Neuronal stem cell (in vitro differentiated cells): ENCODE results near the gene DIAPH2.

ENCODE experiments used
- DNase-seq: peaks from one replicate; pipeline ENCODE4 v3.0.0-alpha.2; 2013; ENCODE audit warnings: low spot score
- H2AFZ ChIP-seq: one replicate; pipeline ENCODE4 v1.6.1; 2013; ENCODE audit warnings: mild to moderate bottlenecking, low read length, inconsistent platforms
- H2AK5ac ChIP-seq: 2 replicates; pipeline ENCODE4 v1.6.1; 2013; ENCODE audit warnings: low read depth, mild to moderate bottlenecking, inconsistent platforms, low read length, moderate library complexity, mixed read lengths
- H2BK120ac ChIP-seq: 2 replicates; pipeline ENCODE4 v1.6.1; 2013; ENCODE audit warnings: low read depth, mild to moderate bottlenecking, inconsistent platforms, low read length, moderate library complexity, mixed read lengths
- H2BK12ac ChIP-seq: one replicate; pipeline ENCODE4 v1.6.1; 2013; ENCODE audit warnings: low read length, inconsistent platforms
- H2BK15ac ChIP-seq: 2 replicates; pipeline ENCODE4 v1.6.1; 2013; ENCODE audit warnings: mild to moderate bottlenecking, low read length, inconsistent platforms, mixed read lengths
- H2BK5ac ChIP-seq: one replicate; pipeline ENCODE4 v1.6.1; 2013; ENCODE audit warnings: inconsistent platforms, mild to moderate bottlenecking, low read length, moderate library complexity
- H3K14ac ChIP-seq: one replicate; pipeline ENCODE4 v1.6.1; 2013; ENCODE audit warnings: low read length, inconsistent platforms
- H3K18ac ChIP-seq: 2 replicates; pipeline ENCODE4 v1.6.1; 2013; ENCODE audit warnings: low read length, inconsistent platforms
- H3K23ac ChIP-seq: 2 replicates; pipeline ENCODE4 v1.6.1; 2013; ENCODE audit warnings: low read depth, mild to moderate bottlenecking, mixed read lengths, low read length, inconsistent platforms; ENCODE audit not compliant: poor library complexity
- H3K27ac ChIP-seq: replicated peaks from 3 replicates; pipeline ENCODE4 v1.5.1; 2013; ENCODE audit warnings: low read length, inconsistent platforms
- H3K27me3 ChIP-seq, 3 experiments: 2 replicates each; pipeline ENCODE4 v1.6.1; 2013; ENCODE audit warnings: low read length in 3 of 3, mild to moderate bottlenecking in 2 of 3, inconsistent platforms in 1 of 3, low read depth in 1 of 3, mixed read lengths in 1 of 3, moderate library complexity in 1 of 3; ENCODE audit not compliant: control insufficient read depth in 3 of 3, insufficient read depth in 3 of 3
- H3K36me3 ChIP-seq, 2 donors: replicated peaks in 1 of 2; 2 replicates each; pipeline ENCODE4 v1.6.1; 2013; ENCODE audit warnings: low read length in 2 of 2; ENCODE audit not compliant: control insufficient read depth in 2 of 2, insufficient read depth in 2 of 2
- H3K4ac ChIP-seq: 2 replicates; pipeline ENCODE4 v1.6.1; 2013; ENCODE audit warnings: inconsistent platforms, mild to moderate bottlenecking, low read length, moderate library complexity
- H3K4me1 ChIP-seq, 2 donors: 1 replicate in 1 of 2; 2 replicates in 1 of 2; pipeline ENCODE4 v1.6.1; 2013; ENCODE audit warnings: low read length in 2 of 2, low read depth in 1 of 2; ENCODE audit not compliant: control insufficient read depth in 2 of 2, insufficient read depth in 1 of 2
- H3K4me2 ChIP-seq: one replicate; pipeline ENCODE4 v1.6.1; 2013; ENCODE audit warnings: mild to moderate bottlenecking, low read length, inconsistent platforms; ENCODE audit not compliant: insufficient read depth, poor library complexity, severe bottlenecking
- H3K4me3 ChIP-seq, 2 donors: 2 replicates each; pipeline ENCODE4 v1.5.1; 2013; ENCODE audit warnings: low read length in 2 of 2, mild to moderate bottlenecking in 2 of 2, inconsistent platforms in 1 of 2, moderate library complexity in 1 of 2
- H3K79me1 ChIP-seq: one replicate; pipeline ENCODE4 v1.6.1; 2013; ENCODE audit warnings: low read depth, mild to moderate bottlenecking, inconsistent platforms, low read length, moderate library complexity
- H3K9ac ChIP-seq: one replicate; pipeline ENCODE4 v1.6.1; 2013; ENCODE audit warnings: mild to moderate bottlenecking, low read depth, low read length, inconsistent platforms; ENCODE audit not compliant: poor library complexity
- H3K9me3 ChIP-seq, 2 donors: replicated peaks in 1 of 2; 2 replicates each; pipeline versions ENCODE3 to v1.6.1; 2013; ENCODE audit warnings: low read length in 2 of 2, mild to moderate bottlenecking in 2 of 2, inconsistent platforms in 1 of 2, low read depth in 1 of 2, mixed read lengths in 1 of 2, moderate library complexity in 1 of 2; ENCODE audit not compliant: control insufficient read depth in 2 of 2, insufficient read depth in 1 of 2
- H4K8ac ChIP-seq: one replicate; pipeline ENCODE4 v1.6.1; 2013; ENCODE audit warnings: low read depth, mild to moderate bottlenecking, inconsistent platforms, low read length, moderate library complexity
- H4K91ac ChIP-seq: one replicate; pipeline ENCODE4 v1.6.1; 2013; ENCODE audit warnings: low read length, low read depth, mild to moderate bottlenecking, inconsistent platforms; ENCODE audit not compliant: poor library complexity
- whole genome bisulfite sequencing, 2 donors: extraction: QIAGEN DNeasy Blood & Tissue Kit; methylation state at CpG; one replicate each; pipeline ENCODE4 v1.1.7; 2013; ENCODE audit warnings: missing lambda C conversion rate in 2 of 2, mixed read lengths in 1 of 2; ENCODE audit not compliant: insufficient read length in 2 of 2, insufficient replicate concordance in 1 of 2; ENCODE audit errors: extremely low coverage in 2 of 2; 5-methylcytosine and 5-hydroxymethylcytosine counted together

Gene DIAPH2

DNA sequence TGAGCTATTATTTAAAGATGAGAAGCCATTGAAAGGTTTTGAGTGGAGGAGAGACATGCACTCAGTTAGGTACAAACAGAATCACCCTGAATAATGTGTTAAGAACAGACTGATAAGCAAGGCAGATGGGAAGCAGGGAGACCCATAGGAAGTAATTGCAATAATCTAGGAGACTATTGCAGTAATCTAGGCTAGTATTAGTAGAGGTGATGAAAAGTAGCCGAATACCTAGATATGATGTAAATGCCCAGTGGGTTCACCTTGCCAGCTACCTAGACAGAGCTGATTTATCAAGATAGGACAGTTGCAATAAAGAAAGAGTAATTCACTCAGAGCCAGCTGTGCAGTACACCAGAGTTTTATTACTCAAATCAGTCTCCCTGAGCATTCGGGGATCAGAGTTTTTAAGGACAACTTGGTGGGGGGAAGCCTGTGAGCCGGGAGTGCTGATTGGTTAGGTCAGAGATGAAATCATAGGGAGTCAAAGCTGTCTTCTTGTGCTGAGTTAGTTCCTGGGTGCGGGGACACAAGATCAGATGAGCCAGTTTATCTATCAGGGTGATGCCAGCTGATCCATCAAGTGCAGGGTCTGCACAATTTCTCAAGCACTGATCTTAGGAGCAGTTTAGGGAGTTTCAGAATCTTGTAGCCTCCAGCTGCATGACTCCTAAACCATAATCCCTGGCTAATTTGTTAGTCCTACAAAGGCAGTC, 626.6 kb downstream of the DIAPH2 start:
- H3K4me3 ChIP-seq = no peak overlapping the region
- H4K8ac ChIP-seq = no peak overlapping the region
- H3K4me1 ChIP-seq = peaks cover 0 to 4% of the 10 kb centered on the region in 2 donors
- DNase-seq = no peak
- no peak overlapping the region for H3K4ac ChIP-seq
- H3K14ac ChIP-seq = no peak overlapping the region
- H3K9me3 ChIP-seq = no peaks in the 10 kb centered on the region
- no peak overlapping the region for H3K23ac ChIP-seq
- no peaks in the 10 kb centered on the region for H3K36me3 ChIP-seq
- H2BK5ac ChIP-seq = no peak overlapping the region
- H2BK15ac ChIP-seq = no peak overlapping the region
- H3K79me1 ChIP-seq = no peaks in the 10 kb centered on the region
- H3K27me3 ChIP-seq = no peaks in the 10 kb centered on the region
- no peak overlapping the region for H3K18ac ChIP-seq
- no peak overlapping the region for H2AFZ ChIP-seq
- H2AK5ac ChIP-seq = no peak overlapping the region
- H3K9ac ChIP-seq = no peak overlapping the region
- no peak overlapping the region for H2BK120ac ChIP-seq
- no peak overlapping the region for H3K27ac ChIP-seq
- H3K4me2 ChIP-seq = no peak overlapping the region
- no CpG with 5 or more reads among the region's 4 CpGs for WGBS, 2 donors
- no peak overlapping the region for H4K91ac ChIP-seq
- no peak overlapping the region for H2BK12ac ChIP-seq

DNA sequence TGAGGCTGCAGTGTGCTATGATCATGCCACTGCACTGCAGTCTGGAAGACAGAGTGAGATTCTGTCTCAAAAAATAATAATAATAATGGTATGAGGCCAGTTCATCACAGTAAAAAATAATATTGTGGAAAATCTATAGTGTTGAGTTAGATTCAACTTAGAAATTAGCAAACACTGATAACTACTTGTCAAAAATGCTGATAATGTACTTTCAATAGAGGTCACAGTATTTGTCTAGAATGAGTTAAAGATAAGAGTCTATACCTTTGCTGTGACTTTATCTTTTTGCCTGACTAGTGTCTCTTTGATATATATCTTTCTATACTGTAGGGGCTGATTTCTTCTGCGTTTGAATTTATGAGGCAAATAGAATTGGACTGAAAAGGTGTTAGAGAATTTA, 629.7 kb downstream of the DIAPH2 start:
- no peak overlapping the region for H2BK5ac ChIP-seq
- H3K9ac ChIP-seq = no peak overlapping the region
- H3K4ac ChIP-seq = no peak overlapping the region
- no peak for DNase-seq
- no peak overlapping the region for H3K27ac ChIP-seq
- no CpG with 5 or more reads among the region's 1 CpG for WGBS, 2 donors
- no peak overlapping the region for H4K91ac ChIP-seq
- no peak overlapping the region for H2AK5ac ChIP-seq
- H3K14ac ChIP-seq = no peak overlapping the region
- no peaks in the 10 kb centered on the region for H3K27me3 ChIP-seq
- H3K18ac ChIP-seq = no peak overlapping the region
- H3K9me3 ChIP-seq = no peaks in the 10 kb centered on the region
- H2BK120ac ChIP-seq = no peak overlapping the region
- no peak overlapping the region for H2BK15ac ChIP-seq
- H2BK12ac ChIP-seq = no peak overlapping the region
- no peaks in the 10 kb centered on the region for H3K36me3 ChIP-seq
- no peak overlapping the region for H4K8ac ChIP-seq
- no peaks in the 10 kb centered on the region for H3K79me1 ChIP-seq
- no peak overlapping the region for H3K4me2 ChIP-seq
- H2AFZ ChIP-seq = no peak overlapping the region
- H3K4me3 ChIP-seq = no peak overlapping the region
- H3K23ac ChIP-seq = no peak overlapping the region
- H3K4me1 ChIP-seq = peaks cover 0 to 4% of the 10 kb centered on the region in 2 donors

DNA sequence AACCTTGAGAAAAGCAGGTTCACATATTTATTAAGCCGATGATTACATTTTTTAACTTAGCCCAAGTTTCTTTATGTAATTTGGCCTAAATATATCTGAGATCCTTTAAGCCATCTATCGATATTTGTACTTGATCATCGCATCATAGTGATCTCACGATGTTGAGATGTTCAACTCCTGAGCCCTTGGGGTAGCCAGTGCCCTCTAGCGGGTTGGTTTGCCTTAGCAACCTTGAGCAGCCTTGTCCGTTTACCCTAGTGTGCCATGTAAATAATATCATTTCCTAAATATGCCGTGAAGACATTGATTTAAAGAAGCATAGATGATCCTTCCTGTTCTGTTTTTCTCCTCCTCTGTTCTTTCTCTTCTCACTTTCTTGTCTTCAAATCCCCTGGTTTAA, 631.3 kb downstream of the DIAPH2 start:
- no CpG with 5 or more reads among the region's 7 CpGs for WGBS, 2 donors
- H4K91ac ChIP-seq = no peak overlapping the region
- no peak overlapping the region for H3K9ac ChIP-seq
- H3K4ac ChIP-seq = no peak overlapping the region
- H3K79me1 ChIP-seq = no peaks in the 10 kb centered on the region
- no peak overlapping the region for H2AFZ ChIP-seq
- no peak overlapping the region for H2BK5ac ChIP-seq
- no peak overlapping the region for H3K14ac ChIP-seq
- DNase-seq = no peak
- H3K18ac ChIP-seq = no peak overlapping the region
- no peak overlapping the region for H2BK12ac ChIP-seq
- H3K4me3 ChIP-seq = no peak overlapping the region
- H2BK120ac ChIP-seq = no peak overlapping the region
- no peak overlapping the region for H3K23ac ChIP-seq
- no peak overlapping the region for H4K8ac ChIP-seq
- no peaks in the 10 kb centered on the region for H3K4me1 ChIP-seq
- no peak overlapping the region for H3K4me2 ChIP-seq
- no peaks in the 10 kb centered on the region for H3K36me3 ChIP-seq
- H2BK15ac ChIP-seq = no peak overlapping the region
- no peaks in the 10 kb centered on the region for H3K27me3 ChIP-seq
- H3K27ac ChIP-seq = no peak overlapping the region
- H2AK5ac ChIP-seq = no peak overlapping the region
- H3K9me3 ChIP-seq = no peaks in the 10 kb centered on the region

DNA sequence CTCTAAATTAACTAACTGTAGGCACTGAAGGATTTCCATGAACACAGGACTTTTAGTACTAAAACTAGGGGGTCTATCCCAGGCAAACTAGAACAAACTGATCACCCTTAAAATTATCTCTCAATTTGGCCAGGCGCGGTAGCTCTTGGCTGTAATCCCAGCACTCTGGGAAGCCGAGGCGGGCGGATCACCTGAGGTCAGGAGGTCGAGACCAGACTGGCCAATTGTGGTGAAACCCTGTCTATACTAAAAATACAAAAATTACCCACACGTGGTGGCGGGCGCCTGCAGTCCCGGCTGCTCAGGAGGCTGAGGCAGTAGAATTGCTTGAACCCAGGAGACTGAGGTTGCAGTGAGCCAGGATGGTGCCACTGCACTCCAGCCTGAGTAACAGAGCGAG, 635.7 kb downstream of the DIAPH2 start:
- H3K4me1 ChIP-seq = no peaks in the 10 kb centered on the region
- H3K79me1 ChIP-seq = no peaks in the 10 kb centered on the region
- H3K27ac ChIP-seq = no peak overlapping the region
- H3K4me2 ChIP-seq = no peak overlapping the region
- no peaks in the 10 kb centered on the region for H3K27me3 ChIP-seq
- H2AK5ac ChIP-seq = no peak overlapping the region
- no peak overlapping the region for H2BK15ac ChIP-seq
- no peak overlapping the region for H3K4ac ChIP-seq
- H2BK12ac ChIP-seq = no peak overlapping the region
- no peaks in the 10 kb centered on the region for H3K36me3 ChIP-seq
- no peak overlapping the region for H2AFZ ChIP-seq
- no peak overlapping the region for H3K9ac ChIP-seq
- no peak overlapping the region for H2BK120ac ChIP-seq
- no peaks in the 10 kb centered on the region for H3K9me3 ChIP-seq
- H3K14ac ChIP-seq = no peak overlapping the region
- H4K91ac ChIP-seq = no peak overlapping the region
- H3K18ac ChIP-seq = no peak overlapping the region
- no peak overlapping the region for H4K8ac ChIP-seq
- DNase-seq = no peak
- no CpG with 5 or more reads among the region's 11 CpGs for WGBS, 2 donors
- H3K23ac ChIP-seq = no peak overlapping the region
- H3K4me3 ChIP-seq = no peak overlapping the region
- no peak overlapping the region for H2BK5ac ChIP-seq
